Measurements from ENCODE around the gene RFTN2.
A peak's percentile ranks its signal among the peaks of the same experiment; 100 is the strongest.

Gene RFTN2

DNA sequence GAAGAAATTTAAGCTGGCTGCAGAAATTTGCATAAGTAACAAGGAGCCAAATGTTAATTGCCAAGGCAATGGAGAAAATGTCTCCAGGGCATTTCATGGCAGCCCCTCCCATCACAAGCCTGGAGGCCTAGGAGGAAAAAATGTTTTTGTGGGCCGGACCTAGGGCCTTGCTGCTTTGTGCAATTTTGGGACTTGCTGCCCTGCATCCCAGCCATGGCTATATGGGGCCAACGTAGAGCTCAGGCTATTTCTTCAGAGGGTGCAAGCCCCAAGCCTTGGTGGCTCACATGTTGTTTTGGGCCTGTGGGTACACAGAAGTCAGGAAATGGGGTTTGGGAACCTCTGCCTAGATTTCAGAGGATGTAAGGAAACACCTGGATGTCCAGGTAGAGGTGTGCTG lies 101.8 kb downstream of the RFTN2 start:
- H3K27ac ChIP-seq (replicated peaks): no peak overlapping the region
- H3K27me3 ChIP-seq (ENCODE audit: insufficient read depth, poor library complexity, severe bottlenecking): no peaks in the 10 kb centered on the region
- TF ChIP-seq GABPA (IDR thresholded peaks at IDR 0.05; ENCODE audit: low read depth): no peak
- no peak for TF ChIP-seq SPI1 (IDR thresholded peaks at IDR 0.05; ENCODE audit: borderline replicate concordance, low read depth)
- TF ChIP-seq POLR2AphosphoS5 (IDR thresholded peaks at IDR 0.05; ENCODE audit: low read depth): no peak
- TF ChIP-seq, protein P1, sequence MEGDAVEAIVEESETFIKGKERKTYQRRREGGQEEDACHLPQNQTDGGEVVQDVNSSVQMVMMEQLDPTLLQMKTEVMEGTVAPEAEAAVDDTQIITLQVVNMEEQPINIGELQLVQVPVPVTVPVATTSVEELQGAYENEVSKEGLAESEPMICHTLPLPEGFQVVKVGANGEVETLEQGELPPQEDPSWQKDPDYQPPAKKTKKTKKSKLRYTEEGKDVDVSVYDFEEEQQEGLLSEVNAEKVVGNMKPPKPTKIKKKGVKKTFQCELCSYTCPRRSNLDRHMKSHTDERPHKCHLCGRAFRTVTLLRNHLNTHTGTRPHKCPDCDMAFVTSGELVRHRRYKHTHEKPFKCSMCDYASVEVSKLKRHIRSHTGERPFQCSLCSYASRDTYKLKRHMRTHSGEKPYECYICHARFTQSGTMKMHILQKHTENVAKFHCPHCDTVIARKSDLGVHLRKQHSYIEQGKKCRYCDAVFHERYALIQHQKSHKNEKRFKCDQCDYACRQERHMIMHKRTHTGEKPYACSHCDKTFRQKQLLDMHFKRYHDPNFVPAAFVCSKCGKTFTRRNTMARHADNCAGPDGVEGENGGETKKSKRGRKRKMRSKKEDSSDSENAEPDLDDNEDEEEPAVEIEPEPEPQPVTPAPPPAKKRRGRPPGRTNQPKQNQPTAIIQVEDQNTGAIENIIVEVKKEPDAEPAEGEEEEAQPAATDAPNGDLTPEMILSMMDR (IDR thresholded peaks at IDR 0.05; ENCODE audit: insufficient read depth, low read length): no peak
- TF ChIP-seq REST (IDR thresholded peaks at IDR 0.05; ENCODE audit: insufficient replicate concordance, low read depth): no peak
- no peak overlapping the region for H3K4me3 ChIP-seq (replicated peaks; ENCODE audit: insufficient read depth, low read length)
- no peak for DNase-seq (ENCODE audit: low read depth in 1 of 2, low spot score in 1 of 2)

DNA sequence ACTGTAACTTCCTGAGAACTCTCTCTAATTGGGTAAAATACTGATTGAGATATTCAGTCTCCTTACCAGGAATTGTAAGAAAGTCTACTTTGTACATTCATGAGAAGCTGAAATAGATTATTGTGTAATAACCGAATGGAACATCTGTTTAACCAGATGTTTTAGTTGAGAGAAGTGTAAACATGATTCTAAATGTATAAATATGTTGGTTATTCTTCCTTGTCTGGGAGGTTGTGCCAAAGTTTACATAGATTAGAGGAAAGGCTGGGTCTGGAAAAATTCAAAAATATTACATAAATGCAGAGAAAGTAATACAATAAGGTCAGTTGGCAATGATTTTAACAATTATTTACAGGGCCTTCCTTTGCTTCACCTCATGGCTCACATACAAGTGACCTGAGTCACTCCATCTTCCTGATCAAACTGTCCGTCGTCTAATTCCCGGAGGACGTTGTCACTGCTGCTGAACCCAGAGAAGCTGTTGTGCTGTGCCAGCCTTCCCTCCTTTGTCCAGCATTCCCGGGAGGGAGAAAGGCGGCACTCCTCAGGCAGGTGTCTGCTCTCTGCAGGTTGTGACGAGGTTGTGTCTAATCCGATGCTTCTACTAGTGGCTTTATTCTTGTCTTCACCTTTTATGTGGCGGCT lies 103.6 kb downstream of the RFTN2 start:
- DNase-seq (ENCODE audit: low read depth in 1 of 2, low spot score in 1 of 2): peak in 1 of 2 experiments; percentile 27
- H3K27ac ChIP-seq (replicated peaks): no peak overlapping the region
- TF ChIP-seq POLR2AphosphoS5 (IDR thresholded peaks at IDR 0.05; ENCODE audit: low read depth): no peak
- TF ChIP-seq REST (IDR thresholded peaks at IDR 0.05; ENCODE audit: insufficient replicate concordance, low read depth): no peak
- no peak for TF ChIP-seq SPI1 (IDR thresholded peaks at IDR 0.05; ENCODE audit: borderline replicate concordance, low read depth)
- TF ChIP-seq, protein P1 (IDR thresholded peaks at IDR 0.05; ENCODE audit: insufficient read depth, low read length): no peak
- no peak for TF ChIP-seq GABPA (IDR thresholded peaks at IDR 0.05; ENCODE audit: low read depth)
- no peaks in the 10 kb centered on the region for H3K27me3 ChIP-seq (ENCODE audit: insufficient read depth, poor library complexity, severe bottlenecking)
- no peak overlapping the region for H3K4me3 ChIP-seq (replicated peaks; ENCODE audit: insufficient read depth, low read length)

DNA sequence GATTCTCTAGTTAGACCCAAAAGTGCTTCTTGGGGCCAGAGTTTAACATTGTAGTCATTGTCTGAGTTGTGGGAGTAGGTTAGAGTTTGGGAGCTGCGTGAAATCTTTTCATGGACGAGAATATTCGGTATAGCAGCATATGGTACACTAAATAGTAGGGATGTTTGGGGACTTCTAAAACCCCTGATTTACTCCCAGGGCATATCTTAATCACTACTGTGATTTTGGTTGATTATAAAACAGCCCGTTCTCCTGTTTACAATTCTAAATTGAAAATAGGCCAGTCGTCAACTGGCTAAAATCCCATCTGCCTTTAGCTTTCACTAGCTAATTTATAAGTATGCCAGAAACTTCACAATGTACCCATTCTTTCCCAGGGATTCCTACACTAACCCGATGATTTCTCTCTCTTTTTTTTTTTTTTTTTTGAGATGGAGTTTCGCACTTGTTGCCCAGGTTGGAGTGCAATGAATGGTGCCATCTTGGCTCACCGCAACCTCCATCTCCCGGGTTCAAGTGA lies 115.2 kb downstream of the RFTN2 start:
- Histone ChIP-seq H3K4me3 (replicated peaks; ENCODE audit: insufficient read depth, low read length) (no peak overlapping the region), H3K27ac (replicated peaks) (no peak overlapping the region), H3K27me3 (ENCODE audit: insufficient read depth, poor library complexity, severe bottlenecking) (no peaks in the 10 kb centered on the region)
- DNase-seq (ENCODE audit: low read depth in 1 of 2, low spot score in 1 of 2): no peak
- no peak for TF ChIP-seq GABPA (IDR thresholded peaks at IDR 0.05; ENCODE audit: low read depth)
- TF ChIP-seq SPI1 (IDR thresholded peaks at IDR 0.05; ENCODE audit: borderline replicate concordance, low read depth): no peak
- TF ChIP-seq, protein P1 (IDR thresholded peaks at IDR 0.05; ENCODE audit: insufficient read depth, low read length): no peak
- TF ChIP-seq POLR2AphosphoS5 (IDR thresholded peaks at IDR 0.05; ENCODE audit: low read depth): no peak
- no peak for TF ChIP-seq REST (IDR thresholded peaks at IDR 0.05; ENCODE audit: insufficient replicate concordance, low read depth)
